IMR-90 (cell line): ENCODE results near the gene ZNF37A.

Source experiments
- CHD1 ChIP-seq: IDR thresholded peaks from 2 replicates; pipeline ENCODE4 v1.6.1; 2012; ENCODE audit warnings: low read depth, low read length, improper control_type of control experiment
- MAZ ChIP-seq: IDR thresholded peaks from 2 replicates; pipeline ENCODE4 v1.6.1; 2012; ENCODE audit warnings: low read depth, mild to moderate bottlenecking, low read length, improper control_type of control experiment, moderate library complexity, borderline replicate concordance
- POLR2A ChIP-seq: IDR thresholded peaks from 2 replicates; pipeline ENCODE4 v1.6.1; 2012; ENCODE audit warnings: mild to moderate bottlenecking, low read depth, low read length
- RAD21 ChIP-seq: IDR thresholded peaks from 2 replicates; pipeline ENCODE4 v1.6.1; 2012; ENCODE audit warnings: low read length, improper control_type of control experiment
- RFX5 ChIP-seq: IDR thresholded peaks from 2 replicates; pipeline ENCODE4 v1.8.0; 2012; ENCODE audit warnings: low read depth, mild to moderate bottlenecking, low read length, moderate library complexity
- TF ChIP-seq, protein P1 (sequence below): conservative IDR thresholded peaks from 2 replicates; pipeline ENCODE4 v1.5.1; 2012; ENCODE audit warnings: mild to moderate bottlenecking, low read depth, low read length, improper control_type of control experiment
- TF ChIP-seq, protein P2 (sequence below): fragments of 150-350 bp; IDR thresholded peaks from 2 replicates; pipeline ENCODE4 v1.6.1; 2016; ENCODE audit warnings: low read depth, mild to moderate bottlenecking, low read length, moderate library complexity, borderline replicate concordance

DNA sequence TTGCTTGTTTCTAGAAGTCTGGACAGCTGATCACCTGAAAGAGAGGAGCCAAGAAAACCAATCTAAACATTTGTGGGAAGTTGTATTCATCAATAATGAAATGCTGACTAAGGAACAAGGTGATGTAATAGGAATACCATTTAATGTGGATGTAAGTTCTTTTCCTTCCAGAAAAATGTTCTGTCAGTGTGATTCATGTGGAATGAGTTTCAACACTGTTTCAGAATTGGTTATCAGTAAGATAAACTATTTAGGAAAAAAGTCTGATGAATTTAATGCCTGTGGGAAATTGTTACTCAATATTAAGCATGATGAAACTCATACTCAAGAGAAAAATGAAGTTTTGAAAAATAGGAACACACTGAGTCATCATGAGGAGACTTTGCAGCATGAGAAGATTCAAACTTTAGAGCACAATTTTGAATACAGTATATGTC lies 39.8 kb upstream of the ZNF37A start:
- TF ChIP-seq MAZ (no peak), POLR2A (no peak), RFX5 (no peak), CHD1 (no peak), RAD21 (no peak)
- TF ChIP-seq, protein P1, sequence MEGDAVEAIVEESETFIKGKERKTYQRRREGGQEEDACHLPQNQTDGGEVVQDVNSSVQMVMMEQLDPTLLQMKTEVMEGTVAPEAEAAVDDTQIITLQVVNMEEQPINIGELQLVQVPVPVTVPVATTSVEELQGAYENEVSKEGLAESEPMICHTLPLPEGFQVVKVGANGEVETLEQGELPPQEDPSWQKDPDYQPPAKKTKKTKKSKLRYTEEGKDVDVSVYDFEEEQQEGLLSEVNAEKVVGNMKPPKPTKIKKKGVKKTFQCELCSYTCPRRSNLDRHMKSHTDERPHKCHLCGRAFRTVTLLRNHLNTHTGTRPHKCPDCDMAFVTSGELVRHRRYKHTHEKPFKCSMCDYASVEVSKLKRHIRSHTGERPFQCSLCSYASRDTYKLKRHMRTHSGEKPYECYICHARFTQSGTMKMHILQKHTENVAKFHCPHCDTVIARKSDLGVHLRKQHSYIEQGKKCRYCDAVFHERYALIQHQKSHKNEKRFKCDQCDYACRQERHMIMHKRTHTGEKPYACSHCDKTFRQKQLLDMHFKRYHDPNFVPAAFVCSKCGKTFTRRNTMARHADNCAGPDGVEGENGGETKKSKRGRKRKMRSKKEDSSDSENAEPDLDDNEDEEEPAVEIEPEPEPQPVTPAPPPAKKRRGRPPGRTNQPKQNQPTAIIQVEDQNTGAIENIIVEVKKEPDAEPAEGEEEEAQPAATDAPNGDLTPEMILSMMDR: no peak
- TF ChIP-seq, protein P2, sequence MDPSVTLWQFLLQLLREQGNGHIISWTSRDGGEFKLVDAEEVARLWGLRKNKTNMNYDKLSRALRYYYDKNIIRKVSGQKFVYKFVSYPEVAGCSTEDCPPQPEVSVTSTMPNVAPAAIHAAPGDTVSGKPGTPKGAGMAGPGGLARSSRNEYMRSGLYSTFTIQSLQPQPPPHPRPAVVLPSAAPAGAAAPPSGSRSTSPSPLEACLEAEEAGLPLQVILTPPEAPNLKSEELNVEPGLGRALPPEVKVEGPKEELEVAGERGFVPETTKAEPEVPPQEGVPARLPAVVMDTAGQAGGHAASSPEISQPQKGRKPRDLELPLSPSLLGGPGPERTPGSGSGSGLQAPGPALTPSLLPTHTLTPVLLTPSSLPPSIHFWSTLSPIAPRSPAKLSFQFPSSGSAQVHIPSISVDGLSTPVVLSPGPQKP: no peak
